Astrocyte of the cerebellum (primary cell): ENCODE data around the gene SLC6A7.

ENCODE experiments used
- DNase-seq: peaks from one replicate; pipeline ENCODE4 v3.0.0-alpha.2; 2011; ENCODE audit warnings: low read depth
- H3K4me3 ChIP-seq: 2 replicates; pipeline ENCODE4 v1.5.1; 2011; ENCODE audit warnings: mild to moderate bottlenecking, low read depth, low read length, moderate library complexity
- in situ Hi-C: cut with HindIII; loops from 2 replicates; pipeline ENCODE4 v1.10.0; 2017; ENCODE audit warnings: low sequenced_read_pairs
- TF ChIP-seq, protein P1 (sequence below): IDR thresholded peaks from 2 replicates; pipeline ENCODE4 v1.5.1; 2012; ENCODE audit warnings: low read length, low read depth, moderate library complexity, mild to moderate bottlenecking; ENCODE audit errors: missing control alignments

Gene SLC6A7

DNA sequence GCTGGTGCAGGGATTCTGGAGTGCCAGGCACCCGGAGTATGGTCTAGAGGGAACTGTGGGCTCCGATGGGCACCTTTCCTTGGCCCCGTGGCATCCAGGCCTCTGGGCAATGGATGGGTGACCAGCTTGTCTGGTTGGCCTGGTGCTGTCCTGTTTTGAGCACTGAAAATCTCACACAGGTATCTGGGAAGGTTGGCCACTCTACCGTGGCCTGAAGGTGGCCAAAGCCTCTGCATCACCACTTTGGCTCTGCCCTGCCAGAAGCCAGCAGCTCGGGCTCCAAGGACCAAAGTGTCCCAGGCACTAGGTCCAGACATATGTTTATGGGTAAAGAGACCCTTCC, 28.8 kb downstream of the SLC6A7 start:
- TF ChIP-seq, protein P1, sequence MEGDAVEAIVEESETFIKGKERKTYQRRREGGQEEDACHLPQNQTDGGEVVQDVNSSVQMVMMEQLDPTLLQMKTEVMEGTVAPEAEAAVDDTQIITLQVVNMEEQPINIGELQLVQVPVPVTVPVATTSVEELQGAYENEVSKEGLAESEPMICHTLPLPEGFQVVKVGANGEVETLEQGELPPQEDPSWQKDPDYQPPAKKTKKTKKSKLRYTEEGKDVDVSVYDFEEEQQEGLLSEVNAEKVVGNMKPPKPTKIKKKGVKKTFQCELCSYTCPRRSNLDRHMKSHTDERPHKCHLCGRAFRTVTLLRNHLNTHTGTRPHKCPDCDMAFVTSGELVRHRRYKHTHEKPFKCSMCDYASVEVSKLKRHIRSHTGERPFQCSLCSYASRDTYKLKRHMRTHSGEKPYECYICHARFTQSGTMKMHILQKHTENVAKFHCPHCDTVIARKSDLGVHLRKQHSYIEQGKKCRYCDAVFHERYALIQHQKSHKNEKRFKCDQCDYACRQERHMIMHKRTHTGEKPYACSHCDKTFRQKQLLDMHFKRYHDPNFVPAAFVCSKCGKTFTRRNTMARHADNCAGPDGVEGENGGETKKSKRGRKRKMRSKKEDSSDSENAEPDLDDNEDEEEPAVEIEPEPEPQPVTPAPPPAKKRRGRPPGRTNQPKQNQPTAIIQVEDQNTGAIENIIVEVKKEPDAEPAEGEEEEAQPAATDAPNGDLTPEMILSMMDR = no peak
- H3K4me3 ChIP-seq = no peak overlapping the region
- in situ Hi-C loops = no loop called here
- DNase-seq = no peak

DNA sequence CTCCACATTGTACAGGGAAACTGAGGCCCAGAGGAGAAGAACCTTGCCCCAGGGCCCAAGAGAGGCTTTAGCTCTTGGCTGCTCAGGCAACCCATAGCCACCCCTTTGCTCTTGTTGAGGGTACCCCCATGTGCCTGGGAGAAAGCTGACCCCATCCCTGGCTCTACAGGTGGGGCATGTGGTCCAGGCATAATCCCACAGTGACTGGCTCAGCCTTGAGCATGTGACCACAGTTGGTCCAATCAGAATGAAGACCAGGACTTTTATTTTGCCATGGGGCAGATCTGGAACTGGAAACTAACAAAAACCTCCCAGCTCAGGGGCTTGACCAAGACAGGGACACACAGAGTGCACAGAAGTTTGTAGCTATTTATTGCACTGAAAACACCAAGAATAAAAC, 29.3 kb downstream of the SLC6A7 start:
- in situ Hi-C loops = no loop called here
- TF ChIP-seq, protein P1 = no peak
- no peak for DNase-seq

DNA sequence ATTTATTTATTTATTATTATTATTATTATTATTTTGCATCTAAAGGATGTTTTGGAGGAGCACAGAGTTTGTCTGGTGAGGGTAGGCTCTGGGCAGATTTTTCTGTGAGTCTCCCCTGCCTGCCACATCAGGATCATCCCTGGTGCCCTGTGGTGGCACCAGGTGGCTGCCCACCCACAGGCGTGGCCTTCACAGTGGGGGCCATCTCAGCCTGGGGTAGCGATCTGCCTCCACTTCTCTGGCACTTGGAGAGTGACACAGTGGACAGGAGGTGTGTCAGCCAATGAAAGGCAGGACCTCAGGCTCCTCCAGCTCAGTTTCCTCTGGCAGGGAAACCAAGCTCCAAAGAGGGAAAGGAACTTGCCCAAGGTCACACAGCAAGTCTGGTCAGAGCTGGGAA, 30.0 kb downstream of the SLC6A7 start:
- no peak for DNase-seq
- TF ChIP-seq, protein P1 = no peak
- H3K4me3 ChIP-seq = no peak overlapping the region
- in situ Hi-C loops = no loop called here

More for the DNA sequence above, 29.3 kb downstream of the SLC6A7 start:
- H3K4me3 ChIP-seq = no peak overlapping the region

DNA sequence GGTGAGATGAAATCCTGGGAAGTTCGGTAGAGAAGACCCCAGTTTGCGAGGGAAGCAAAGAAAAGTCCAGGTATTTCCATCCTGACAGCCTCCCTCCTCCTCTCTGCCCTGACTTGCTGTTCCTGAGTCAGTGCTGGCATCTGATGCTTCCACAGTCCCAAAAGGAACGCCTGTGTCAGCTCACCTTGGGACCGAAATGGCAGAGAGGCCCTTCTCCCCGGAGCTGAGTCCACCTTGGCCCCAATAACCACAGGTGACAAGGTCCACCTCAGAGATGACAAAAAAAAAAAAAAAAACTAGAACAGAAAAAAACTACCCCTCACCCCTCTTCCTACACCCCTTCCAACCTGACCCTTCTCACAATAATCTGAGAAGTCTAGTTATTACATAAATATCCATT, 31.6 kb downstream of the SLC6A7 start:
- in situ Hi-C loops = no loop called here
- TF ChIP-seq, protein P1 = no peak
- DNase-seq = no peak
- no peak overlapping the region for H3K4me3 ChIP-seq

DNA sequence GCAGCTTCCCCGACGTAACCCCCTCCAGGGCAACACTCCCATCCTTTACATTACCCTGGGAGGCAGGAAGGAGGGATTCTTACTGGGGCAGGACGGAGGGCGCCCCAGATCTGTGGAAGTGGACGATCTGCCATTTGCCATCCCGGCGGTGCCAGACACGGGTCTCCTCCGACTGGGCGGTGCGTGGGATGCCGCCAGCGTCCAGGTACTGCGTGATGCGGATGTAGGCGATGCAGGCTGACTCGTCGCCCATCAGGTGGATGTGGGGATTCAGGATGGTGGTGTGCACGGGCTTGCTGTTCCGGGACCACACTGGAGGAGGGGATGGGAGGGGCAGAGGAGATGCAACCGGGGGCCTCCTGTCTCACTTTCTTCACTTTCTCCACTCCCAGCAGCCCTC, 33.0 kb downstream of the SLC6A7 start:
- no peak for DNase-seq
- no peak overlapping the region for H3K4me3 ChIP-seq
- TF ChIP-seq, protein P1 = no peak
- in situ Hi-C loops = no loop called here

DNA sequence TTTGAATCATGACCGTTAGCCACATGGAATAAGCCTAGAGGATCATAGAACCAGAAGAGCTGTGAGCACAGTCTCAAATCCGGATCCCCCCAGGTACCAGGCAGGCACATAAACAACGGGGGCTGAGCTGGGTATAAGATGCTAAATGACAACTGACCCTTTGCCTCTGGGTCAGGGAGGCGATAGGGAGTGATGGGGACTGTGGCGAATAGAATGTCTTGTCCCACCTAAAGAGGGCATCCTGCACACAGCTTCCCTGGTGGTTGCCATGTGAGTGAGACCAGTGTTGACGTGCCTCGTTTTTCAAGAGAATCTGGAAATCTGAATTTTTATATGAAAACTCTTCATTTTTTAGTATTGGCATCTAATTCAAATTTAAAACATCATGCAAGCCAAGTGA, 33.6 kb downstream of the SLC6A7 start:
- no peak overlapping the region for H3K4me3 ChIP-seq
- no peak for DNase-seq
- in situ Hi-C loops = no loop called here
- TF ChIP-seq, protein P1 = no peak

DNA sequence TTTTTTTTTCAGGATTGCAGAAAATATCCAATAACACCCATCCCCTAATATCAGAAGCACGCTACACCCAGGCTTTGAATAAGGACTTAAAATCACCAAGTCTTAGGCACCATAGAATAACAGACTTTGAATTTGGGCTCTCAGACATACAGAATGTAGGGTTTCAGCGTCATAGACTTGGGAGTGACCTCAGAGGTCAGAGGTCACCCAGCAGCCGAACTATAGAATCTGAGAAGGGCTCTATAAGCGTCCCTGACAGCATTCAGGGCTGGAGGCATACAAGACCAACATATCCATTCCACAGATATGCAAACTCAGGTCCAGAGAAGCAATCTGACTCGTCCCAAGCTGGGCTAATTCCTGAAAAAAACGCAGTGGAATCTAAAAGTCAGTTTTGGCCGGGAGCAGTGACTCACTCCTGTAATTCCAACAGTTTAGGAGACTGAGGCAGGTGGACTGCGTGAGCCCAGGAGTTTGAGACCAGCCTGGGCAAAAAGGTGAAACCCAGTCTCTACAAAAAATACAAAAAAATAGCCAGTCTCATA, 34.7 kb downstream of the SLC6A7 start:
- H3K4me3 ChIP-seq = no peak overlapping the region
- TF ChIP-seq, protein P1 = no peak
- no peak for DNase-seq
- in situ Hi-C loops = no loop called here
